MG63 (cell line): ENCODE results near the gene PRR36. TPM values are rescaled to one million over a fixed set of nuclear protein-coding genes. Genes with fewer than 3 reads are reported as not detected.

Source experiments
- DNase-seq: peaks from one replicate; pipeline ENCODE4 v3.0.0-alpha.2; 2020
- H3K27me3 ChIP-seq: fragments of 250-450 bp; sonication (Bioruptor Pico); 2 replicates; pipeline ENCODE4 v1.5.1; 2020; ENCODE audit warnings: mild to moderate bottlenecking, moderate library complexity
- H3K36me3 ChIP-seq: fragments of 250-450 bp; sonication (Bioruptor Pico); 2 replicates; pipeline ENCODE4 v1.5.1; 2020; ENCODE audit warnings: mild to moderate bottlenecking, moderate library complexity
- H3K4me3 ChIP-seq: fragments of 250-450 bp; sonication (Bioruptor Pico); 2 replicates; pipeline ENCODE4 v1.5.1; 2020; ENCODE audit warnings: mild to moderate bottlenecking, moderate library complexity
- H3K9me3 ChIP-seq: fragments of 250-450 bp; sonication (Bioruptor Pico); 2 replicates; pipeline ENCODE4 v1.5.1; 2020; ENCODE audit warnings: mild to moderate bottlenecking, moderate library complexity
- total RNA-seq: library from RNA; depleted of rRNA; stranded (reverse); fragments of >200 nt; shearing (Covaris generic); gene quantifications from 2 replicates; pipeline ENCODE4 v1.2.3, GENCODE V29; 2014; ENCODE audit warnings: low replicate concordance

Gene PRR36
- total RNA-seq, 1 experiment from 2014 or later: not detected

GRCh38 chr19:7848779-7849457 lies 25.3 kb downstream of the PRR36 start:
- Histone ChIP-seq H3K9me3 (no peaks in the 10 kb centered on the region), H3K4me3 (no peak overlapping the region), H3K36me3 (no peaks in the 10 kb centered on the region), H3K27me3 (no peaks in the 10 kb centered on the region)
- no peak for DNase-seq

GRCh38 chr19:7847664-7848063 lies 26.5 kb downstream of the PRR36 start:
- no peaks in the 10 kb centered on the region for H3K9me3 ChIP-seq
- DNase-seq: no peak

DNA sequence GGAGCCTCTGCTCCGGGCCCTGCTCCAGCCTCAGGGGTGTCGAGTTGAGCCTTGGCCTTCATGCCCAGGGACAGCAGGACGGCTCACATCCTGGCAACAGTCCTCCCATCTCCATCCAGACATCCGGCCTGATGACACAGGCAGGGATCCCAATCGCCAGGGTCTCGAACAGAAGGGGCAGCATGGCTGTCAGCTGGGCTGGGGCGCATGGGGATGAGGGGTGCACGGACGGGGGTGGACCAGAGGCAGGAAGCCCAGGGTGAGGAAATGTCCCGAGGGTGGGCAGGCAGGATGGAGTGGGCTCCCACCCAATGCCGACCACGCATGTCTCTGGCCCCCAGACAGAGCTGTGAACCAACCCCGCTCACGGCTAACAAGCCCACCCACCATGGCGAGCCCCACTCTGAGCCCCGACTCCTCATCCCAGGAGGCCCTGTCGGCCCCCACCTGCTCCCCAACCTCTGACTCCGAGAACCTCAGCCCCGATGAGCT lies 28.0 kb downstream of the PRR36 start:
- Histone ChIP-seq H3K9me3 (peaks cover 2% of the 10 kb centered on the region), H3K36me3 (no peaks in the 10 kb centered on the region), H3K27me3 (no peaks in the 10 kb centered on the region), H3K4me3 (no peak overlapping the region)
- DNase-seq: no peak

More at GRCh38 chr19:7847664-7848063, 26.5 kb downstream of the PRR36 start:
- no peaks in the 10 kb centered on the region for H3K27me3 ChIP-seq
- H3K4me3 ChIP-seq: no peak overlapping the region
- H3K36me3 ChIP-seq: no peaks in the 10 kb centered on the region

DNA sequence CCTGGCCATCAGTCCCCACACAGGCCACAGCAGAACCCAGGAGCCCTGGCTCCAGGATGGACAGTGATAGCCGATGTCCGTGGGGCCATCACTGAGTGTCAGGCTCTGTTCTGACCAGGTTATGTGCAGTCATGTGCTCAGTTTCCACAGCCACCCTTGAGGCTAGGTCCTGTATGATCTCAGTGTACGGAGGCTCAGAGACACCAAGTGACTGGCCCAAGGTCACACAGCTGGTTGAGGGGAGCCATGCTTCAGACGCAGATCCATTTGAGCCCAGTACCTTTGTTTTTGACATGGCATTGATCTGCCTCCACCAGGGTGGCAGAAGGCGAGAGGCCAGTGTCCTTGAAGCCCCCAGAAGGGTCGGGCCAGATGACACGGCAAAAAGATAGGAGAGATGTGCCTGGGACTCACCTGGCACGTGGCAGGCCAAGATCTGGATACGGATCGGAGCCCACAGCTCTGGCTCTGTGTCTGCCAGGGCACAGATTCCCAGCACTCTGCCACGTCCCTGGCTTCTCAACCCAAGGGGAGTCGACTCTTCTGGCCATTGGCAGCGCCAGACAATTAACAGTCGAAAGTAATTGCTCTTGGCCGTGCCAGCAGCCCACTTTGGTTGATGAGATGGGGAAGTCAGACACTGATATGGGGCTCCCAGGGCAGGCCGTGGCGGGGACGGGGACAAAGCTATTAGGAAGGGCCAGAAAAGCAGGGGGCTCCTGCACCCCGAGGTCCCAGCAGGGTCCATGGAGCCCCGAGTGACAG lies 28.6 kb downstream of the PRR36 start:
- no peak overlapping the region for H3K4me3 ChIP-seq
- DNase-seq: no peak
- H3K27me3 ChIP-seq: no peaks in the 10 kb centered on the region
- H3K9me3 ChIP-seq: peaks cover 2% of the 10 kb centered on the region
- H3K36me3 ChIP-seq: no peaks in the 10 kb centered on the region

DNA sequence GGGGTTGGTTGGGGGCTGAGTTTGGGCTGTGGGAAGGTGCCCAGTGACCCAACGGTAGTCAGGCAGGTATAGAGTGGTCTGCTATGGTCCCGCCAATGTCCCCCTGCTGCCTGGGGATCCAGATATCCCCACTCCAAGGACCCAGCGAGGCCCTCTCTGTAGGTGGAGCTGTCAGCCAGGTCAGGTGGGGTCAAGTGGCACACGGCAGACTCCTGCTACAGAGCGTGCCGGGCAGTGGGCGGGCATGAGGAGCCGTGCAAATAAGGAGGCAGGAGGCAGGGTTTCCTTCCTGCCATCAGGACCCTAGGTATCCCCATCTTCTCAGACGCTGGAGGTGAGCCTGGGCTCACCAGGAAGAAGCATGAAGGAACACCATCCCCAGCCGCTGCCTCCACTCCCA lies 29.2 kb downstream of the PRR36 start:
- DNase-seq: no peak
- peaks cover 2% of the 10 kb centered on the region for H3K9me3 ChIP-seq

GRCh38 chr19:7844405-7844804 lies 29.8 kb downstream of the PRR36 start:
- DNase-seq: no peak
- no peaks in the 10 kb centered on the region for H3K36me3 ChIP-seq
- no peaks in the 10 kb centered on the region for H3K27me3 ChIP-seq
- H3K4me3 ChIP-seq: no peak overlapping the region
- H3K9me3 ChIP-seq: peaks cover 2% of the 10 kb centered on the region

More for the DNA sequence above, 29.2 kb downstream of the PRR36 start:
- H3K36me3 ChIP-seq: no peaks in the 10 kb centered on the region
- H3K4me3 ChIP-seq: no peak overlapping the region
- H3K27me3 ChIP-seq: no peaks in the 10 kb centered on the region

DNA sequence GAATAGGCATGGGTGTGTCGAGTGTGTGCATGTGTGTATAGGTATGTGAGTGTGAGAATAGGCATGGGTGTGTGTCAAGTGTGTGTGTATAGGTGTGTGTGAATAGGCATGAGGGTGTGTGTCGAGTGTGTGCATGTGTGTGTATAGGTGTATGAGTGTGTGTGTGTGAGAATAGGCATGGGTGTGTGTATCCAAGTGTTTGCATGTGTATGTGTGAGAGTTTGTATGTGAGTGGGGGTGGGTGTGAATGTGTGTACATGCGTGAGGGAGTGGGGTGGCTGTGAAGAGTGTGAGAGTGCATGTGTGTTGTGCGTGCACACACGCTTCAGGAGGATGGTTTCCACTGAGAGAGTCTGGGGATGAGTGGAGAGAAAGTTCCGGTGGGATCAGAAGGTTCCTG lies 30.7 kb downstream of the PRR36 start:
- Histone ChIP-seq H3K27me3 (no peaks in the 10 kb centered on the region), H3K4me3 (no peak overlapping the region), H3K36me3 (no peaks in the 10 kb centered on the region), H3K9me3 (peaks cover 2% of the 10 kb centered on the region)
- DNase-seq: no peak

GRCh38 chr19:7842661-7843294 lies 31.4 kb downstream of the PRR36 start:
- peaks cover 2% of the 10 kb centered on the region for H3K9me3 ChIP-seq
- H3K27me3 ChIP-seq: no peaks in the 10 kb centered on the region
- no peak for DNase-seq
- H3K36me3 ChIP-seq: no peaks in the 10 kb centered on the region
- no peak overlapping the region for H3K4me3 ChIP-seq

- H3K36me3 ChIP-seq: no peaks in the 10 kb centered on the region
- H3K4me3 ChIP-seq: no peak overlapping the region
- no peak for DNase-seq
- H3K27me3 ChIP-seq: no peaks in the 10 kb centered on the region
- peaks cover 2% of the 10 kb centered on the region for H3K9me3 ChIP-seq
Measured at GRCh38 chr19:7841751-7842660, 32.2 kb downstream of the PRR36 start.

GRCh38 chr19:7840629-7841028 lies 33.6 kb downstream of the PRR36 start:
- no peaks in the 10 kb centered on the region for H3K27me3 ChIP-seq
- no peak overlapping the region for H3K4me3 ChIP-seq
- no peak for DNase-seq
- no peaks in the 10 kb centered on the region for H3K36me3 ChIP-seq
- peaks cover 2% of the 10 kb centered on the region for H3K9me3 ChIP-seq

GRCh38 chr19:7839476-7839875 lies 34.7 kb downstream of the PRR36 start:
- Histone ChIP-seq H3K27me3 (no peaks in the 10 kb centered on the region), H3K9me3 (peaks cover 2% of the 10 kb centered on the region), H3K4me3 (no peak overlapping the region), H3K36me3 (no peaks in the 10 kb centered on the region)
- DNase-seq: no peak

DNA sequence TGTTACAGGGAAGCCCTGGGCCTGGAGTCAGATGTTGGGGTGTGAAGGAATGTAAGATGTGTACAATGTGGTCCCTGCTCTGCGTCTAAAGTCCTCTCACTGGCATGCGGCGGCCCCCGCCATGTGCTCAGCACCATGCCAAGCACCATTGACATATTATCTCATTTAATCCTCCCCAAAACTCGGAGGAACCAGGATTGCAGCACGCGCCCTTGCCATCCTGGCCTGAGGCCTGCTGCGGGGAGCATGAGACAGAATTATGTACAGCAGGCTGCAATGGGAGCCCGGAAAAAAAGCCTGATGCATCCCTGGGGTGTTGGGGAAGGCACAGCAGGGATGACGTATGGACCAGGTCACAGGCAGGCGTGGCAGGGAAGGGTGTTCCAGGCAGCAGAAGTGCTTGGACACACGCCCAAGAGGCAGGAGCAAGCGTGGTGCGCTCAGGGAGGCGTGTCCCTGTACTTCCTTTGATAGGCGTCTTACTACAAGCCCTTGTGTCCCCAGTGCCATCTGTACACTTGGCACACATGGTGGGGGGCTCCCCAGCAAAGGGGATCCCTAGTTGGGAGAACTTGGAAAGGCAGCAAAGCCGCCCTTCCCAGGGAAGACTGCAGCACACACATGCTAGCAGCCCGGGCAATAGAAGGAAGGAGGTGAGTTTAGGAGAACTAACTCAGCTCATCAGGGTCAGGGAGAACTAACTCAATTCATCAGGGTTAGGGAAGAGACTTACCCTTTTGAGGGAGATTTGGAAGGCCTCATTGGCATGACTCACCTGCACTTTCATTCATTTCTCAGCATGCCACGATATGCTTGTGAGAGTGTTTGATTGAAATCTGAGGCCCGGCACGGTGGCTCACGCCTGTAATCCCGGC lies 40.7 kb downstream of the PRR36 start:
- DNase-seq: no peak
- Histone ChIP-seq H3K27me3 (no peaks in the 10 kb centered on the region; the same call in 1 of the 2 replicates), H3K4me3 (no peak overlapping the region), H3K36me3 (no peaks in the 10 kb centered on the region), H3K9me3 (no peaks in the 10 kb centered on the region)

- Histone ChIP-seq H3K9me3 (no peaks in the 10 kb centered on the region), H3K36me3 (no peaks in the 10 kb centered on the region), H3K27me3 (peaks cover 5% of the 10 kb centered on the region), H3K4me3 (no peak overlapping the region)
- no peak for DNase-seq
Measured at GRCh38 chr19:7832781-7833180, 41.4 kb downstream of the PRR36 start.

DNA sequence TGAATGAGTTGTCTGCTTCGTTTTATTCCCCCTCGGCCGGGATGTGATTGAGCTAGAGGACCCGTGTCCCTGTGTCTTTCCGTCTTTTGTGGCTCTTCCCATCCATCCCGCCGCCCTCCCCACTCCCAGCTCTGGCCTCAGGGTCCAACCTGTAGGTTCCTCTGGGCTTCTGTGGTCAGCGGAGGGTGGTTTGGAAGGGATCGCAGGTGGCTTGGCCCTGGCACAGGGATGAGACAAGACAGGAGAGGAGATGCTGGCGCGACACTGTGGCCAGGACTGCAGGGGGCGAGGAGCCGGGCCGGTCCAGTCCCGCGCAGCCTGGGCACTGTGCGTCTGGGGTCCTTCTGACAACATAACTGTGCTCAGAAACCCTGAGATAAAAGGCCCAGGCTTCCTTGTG lies 42.2 kb downstream of the PRR36 start:
- peaks cover 13% of the 10 kb centered on the region for H3K27me3 ChIP-seq
- no peak for DNase-seq
- H3K9me3 ChIP-seq: no peaks in the 10 kb centered on the region
- no peak overlapping the region for H3K4me3 ChIP-seq
- H3K36me3 ChIP-seq: no peaks in the 10 kb centered on the region

DNA sequence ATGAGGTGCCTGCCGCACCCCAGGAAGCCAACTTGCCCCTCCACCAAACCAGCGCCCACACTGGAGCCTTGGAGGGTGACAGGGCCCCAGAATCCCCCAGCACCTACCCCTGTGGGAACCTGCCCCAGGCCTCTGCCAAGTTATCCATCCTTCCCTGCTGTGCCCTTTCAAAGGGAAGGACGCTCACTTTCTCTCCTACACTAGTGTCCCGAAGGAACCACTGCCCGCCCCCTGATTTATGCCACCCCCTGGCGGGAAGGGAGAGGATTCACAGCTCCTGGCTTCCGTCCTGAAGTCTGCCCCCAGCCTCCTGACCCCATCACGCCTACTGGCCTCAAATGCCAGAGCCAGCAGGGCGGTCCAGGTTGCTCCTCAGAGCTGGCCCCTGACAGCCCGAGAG lies 42.7 kb downstream of the PRR36 start:
- peak; percentile 49 for DNase-seq
- Histone ChIP-seq H3K27me3 (peaks cover 18% of the 10 kb centered on the region), H3K4me3 (no peak overlapping the region), H3K9me3 (no peaks in the 10 kb centered on the region), H3K36me3 (no peaks in the 10 kb centered on the region)

- no peaks in the 10 kb centered on the region for H3K36me3 ChIP-seq
- no peak for DNase-seq
- H3K4me3 ChIP-seq: peak overlapping the region; percentile 58; the same call in 1 of the 2 replicates
- no peaks in the 10 kb centered on the region for H3K9me3 ChIP-seq
- peaks cover 24% of the 10 kb centered on the region for H3K27me3 ChIP-seq
Measured at GRCh38 chr19:7830823-7831222, 43.4 kb downstream of the PRR36 start.
